Neural progenitor cell (in vitro differentiated cells): ENCODE measurements around the gene ASAP2. TPM values are rescaled to one million over a fixed set of nuclear protein-coding genes. Genes with fewer than 3 reads are reported as not detected.

Experiments
- DNase-seq: peaks from one replicate; pipeline ENCODE4 v3.0.0-alpha.2; 2016; ENCODE audit warnings: low spot score
- H2AFZ ChIP-seq: fragments of 200-600 bp; sonication (generic); replicated peaks from 2 replicates; pipeline ENCODE4 v1.6.1; 2016; ENCODE audit warnings: antibody characterized with exemption
- H3F3A ChIP-seq: fragments of 200-600 bp; sonication (generic); 2 replicates; pipeline ENCODE4 v1.6.1; 2016; ENCODE audit warnings: antibody characterized with exemption, low read depth
- H3K27ac ChIP-seq: fragments of 200-600 bp; sonication (generic); 2 replicates; pipeline ENCODE4 v1.5.1; 2016; ENCODE audit warnings: mild to moderate bottlenecking
- H3K27me3 ChIP-seq: fragments of 200-600 bp; sonication (generic); 2 replicates; pipeline ENCODE4 v1.6.1; 2016; ENCODE audit warnings: mild to moderate bottlenecking, moderate library complexity
- H3K36me3 ChIP-seq: fragments of 200-600 bp; sonication (generic); 2 replicates; pipeline ENCODE4 v1.5.1; 2016
- H3K4me1 ChIP-seq: fragments of 200-600 bp; sonication (generic); 2 replicates; pipeline ENCODE4 v1.6.1; 2016; ENCODE audit warnings: mixed run types
- H3K4me2 ChIP-seq: fragments of 200-600 bp; sonication (generic); 2 replicates; pipeline ENCODE4 v1.6.1; 2016
- H3K4me3 ChIP-seq: fragments of 200-600 bp; sonication (generic); 2 replicates; pipeline ENCODE4 v1.5.1; 2016
- H3K79me2 ChIP-seq: fragments of 200-600 bp; sonication (generic); 2 replicates; pipeline ENCODE4 v1.6.1; 2016; ENCODE audit warnings: low read depth
- H3K9ac ChIP-seq: fragments of 200-600 bp; sonication (generic); 2 replicates; pipeline ENCODE4 v1.6.1; 2016
- H3K9me3 ChIP-seq: fragments of 200-600 bp; sonication (generic); 2 replicates; pipeline ENCODE4 v1.5.1; 2016; ENCODE audit warnings: low read depth
- H4K20me1 ChIP-seq: fragments of 200-600 bp; sonication (generic); 2 replicates; pipeline ENCODE4 v1.6.1; 2016; ENCODE audit warnings: low read depth
- H3K27ac Mint-ChIP-seq: 3 replicates; pipeline ENCODE4 v1.8.0; 2021; ENCODE audit warnings: mixed read lengths
- H3K27me3 Mint-ChIP-seq: 2 replicates; pipeline ENCODE4 v1.8.0; 2022; ENCODE audit warnings: low read depth, mild to moderate bottlenecking, inconsistent platforms, moderate library complexity, mixed read lengths; ENCODE audit not compliant: insufficient read depth
- H3K36me3 Mint-ChIP-seq: 3 replicates; pipeline ENCODE4 v1.8.0; 2021; ENCODE audit warnings: mixed read lengths
- H3K4me1 Mint-ChIP-seq: 3 replicates; pipeline ENCODE4 v1.8.0; 2021; ENCODE audit warnings: mixed read lengths
- H3K4me3 Mint-ChIP-seq: 3 replicates; pipeline ENCODE4 v1.8.0; 2021; ENCODE audit warnings: mild to moderate bottlenecking, moderate library complexity, mixed read lengths
- H3K9me3 Mint-ChIP-seq: 3 replicates; pipeline ENCODE4 v1.8.0; 2020; ENCODE audit warnings: mixed read lengths
- EZH2 ChIP-seq: fragments of 200-600 bp; sonication (generic); IDR thresholded peaks from 2 replicates; pipeline ENCODE4 v1.6.1; 2017; ENCODE audit warnings: antibody characterized with exemption, mild to moderate bottlenecking, moderate library complexity
- EZH2phosphoT487 ChIP-seq: fragments of 200-600 bp; sonication (generic); IDR thresholded peaks from 2 replicates; pipeline ENCODE4 v1.6.1; 2017; ENCODE audit warnings: antibody characterized with exemption
- total RNA-seq: library from RNA; depleted of rRNA; stranded (reverse); fragments of >200 nt; gene quantifications from 2 replicates; pipeline ENCODE4 v1.2.3, GENCODE V29; 2015; ENCODE audit warnings: low replicate concordance
- TF ChIP-seq, protein P1 (sequence below): fragments of 200-600 bp; sonication (generic); IDR thresholded peaks from 2 replicates; pipeline ENCODE4 v1.5.1; 2017; ENCODE audit warnings: antibody characterized with exemption, mild to moderate bottlenecking

ASAP2 gene
- total RNA-seq, 1 donor from 2014 or later, result 31.7 TPM

GRCh38 chr2:9406529-9407362 lies 200.1 kb downstream of the ASAP2 start:
- TF ChIP-seq EZH2phosphoT487, result no peak
- TF ChIP-seq EZH2, result no peak
- TF ChIP-seq, protein P1, sequence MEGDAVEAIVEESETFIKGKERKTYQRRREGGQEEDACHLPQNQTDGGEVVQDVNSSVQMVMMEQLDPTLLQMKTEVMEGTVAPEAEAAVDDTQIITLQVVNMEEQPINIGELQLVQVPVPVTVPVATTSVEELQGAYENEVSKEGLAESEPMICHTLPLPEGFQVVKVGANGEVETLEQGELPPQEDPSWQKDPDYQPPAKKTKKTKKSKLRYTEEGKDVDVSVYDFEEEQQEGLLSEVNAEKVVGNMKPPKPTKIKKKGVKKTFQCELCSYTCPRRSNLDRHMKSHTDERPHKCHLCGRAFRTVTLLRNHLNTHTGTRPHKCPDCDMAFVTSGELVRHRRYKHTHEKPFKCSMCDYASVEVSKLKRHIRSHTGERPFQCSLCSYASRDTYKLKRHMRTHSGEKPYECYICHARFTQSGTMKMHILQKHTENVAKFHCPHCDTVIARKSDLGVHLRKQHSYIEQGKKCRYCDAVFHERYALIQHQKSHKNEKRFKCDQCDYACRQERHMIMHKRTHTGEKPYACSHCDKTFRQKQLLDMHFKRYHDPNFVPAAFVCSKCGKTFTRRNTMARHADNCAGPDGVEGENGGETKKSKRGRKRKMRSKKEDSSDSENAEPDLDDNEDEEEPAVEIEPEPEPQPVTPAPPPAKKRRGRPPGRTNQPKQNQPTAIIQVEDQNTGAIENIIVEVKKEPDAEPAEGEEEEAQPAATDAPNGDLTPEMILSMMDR, result no peak
- H3K4me1 Mint-ChIP-seq, result no peaks in the 10 kb centered on the region
- H3K9me3 ChIP-seq, result no peaks in the 10 kb centered on the region

GRCh38 chr2:9407363-9407811 lies 200.8 kb downstream of the ASAP2 start:
- H3K27me3 ChIP-seq, result no peaks in the 10 kb centered on the region
- H3K4me1 ChIP-seq, result no peaks in the 10 kb centered on the region
- no peak overlapping the region for H3K27ac ChIP-seq
- no peaks in the 10 kb centered on the region for H3K27me3 Mint-ChIP-seq
- DNase-seq, result no peak
- no peaks in the 10 kb centered on the region for H3K9me3 ChIP-seq
- no peaks in the 10 kb centered on the region for H3K36me3 ChIP-seq
- no peak overlapping the region for H3K4me2 ChIP-seq
- no peak overlapping the region for H3K9ac ChIP-seq
- no peaks in the 10 kb centered on the region for H4K20me1 ChIP-seq
- no peak overlapping the region for H3K27ac Mint-ChIP-seq
- no peaks in the 10 kb centered on the region for H3K9me3 Mint-ChIP-seq
- H2AFZ ChIP-seq, result no peak overlapping the region
- no peak overlapping the region for H3K4me3 ChIP-seq
- no peaks in the 10 kb centered on the region for H3K79me2 ChIP-seq
- no peak for TF ChIP-seq EZH2phosphoT487
- TF ChIP-seq, protein P1, result no peak
- no peak for TF ChIP-seq EZH2
- H3K4me1 Mint-ChIP-seq, result no peaks in the 10 kb centered on the region
- H3K36me3 Mint-ChIP-seq, result peaks cover 14% of the 10 kb centered on the region
- H3F3A ChIP-seq, result no peaks in the 10 kb centered on the region
- H3K4me3 Mint-ChIP-seq, result no peak overlapping the region

More at GRCh38 chr2:9406529-9407362, 200.1 kb downstream of the ASAP2 start:
- Histone ChIP-seq H3K27ac (no peak overlapping the region), H3K4me3 (no peak overlapping the region), H3K4me2 (no peak overlapping the region), H3K27me3 (no peaks in the 10 kb centered on the region), H3K36me3 (no peaks in the 10 kb centered on the region), H4K20me1 (no peaks in the 10 kb centered on the region), H3K9ac (no peak overlapping the region), H2AFZ (no peak overlapping the region), H3K79me2 (no peaks in the 10 kb centered on the region), H3K4me1 (no peaks in the 10 kb centered on the region), H3F3A (no peaks in the 10 kb centered on the region)
- no peak for DNase-seq
- Mint-ChIP-seq H3K36me3 (peaks cover 15% of the 10 kb centered on the region), H3K9me3 (no peaks in the 10 kb centered on the region), H3K27ac (peak overlapping the region; percentile 92), H3K4me3 (no peak overlapping the region), H3K27me3 (no peaks in the 10 kb centered on the region)

- no peak for DNase-seq
- TF ChIP-seq, protein P1, result no peak
- TF ChIP-seq EZH2, result no peak
- TF ChIP-seq EZH2phosphoT487, result no peak
Measured at GRCh38 chr2:9408641-9409151, 202.1 kb downstream of the ASAP2 start.

More at GRCh38 chr2:9408641-9409151, 202.1 kb downstream of the ASAP2 start:
- Histone ChIP-seq H3K27me3 (no peaks in the 10 kb centered on the region), H3K36me3 (no peaks in the 10 kb centered on the region), H3K9ac (no peak overlapping the region), H4K20me1 (no peaks in the 10 kb centered on the region), H3K27ac (no peak overlapping the region), H3K79me2 (no peaks in the 10 kb centered on the region), H3F3A (no peaks in the 10 kb centered on the region), H3K4me2 (no peak overlapping the region), H2AFZ (no peak overlapping the region), H3K4me1 (no peaks in the 10 kb centered on the region), H3K4me3 (no peak overlapping the region), H3K9me3 (no peaks in the 10 kb centered on the region)
- Mint-ChIP-seq H3K27ac (peak overlapping the region; percentile 37), H3K4me3 (no peak overlapping the region), H3K36me3 (peaks cover 8% of the 10 kb centered on the region), H3K4me1 (no peaks in the 10 kb centered on the region), H3K27me3 (no peaks in the 10 kb centered on the region), H3K9me3 (no peaks in the 10 kb centered on the region)
